Thoracic aorta (tissue), 2 donors: ENCODE results near the gene AMT. TPM values are rescaled to one million over a fixed set of nuclear protein-coding genes. Genes with fewer than 3 reads are reported as not detected.

ENCODE experiments used
- ATAC-seq: fragments of 150-250 bp; one replicate; pipeline ENCODE4 v1.8.0; 2017; ENCODE audit warnings: low read depth; ENCODE audit not compliant: insufficient number of reproducible peaks, low FRiP score
- DNase-seq: peaks from one replicate; pipeline ENCODE4 v3.0.0-alpha.2; 2020; ENCODE audit warnings: low spot score
- H3K27ac ChIP-seq, 2 donors: fragments of 200-600 bp; sonication (generic); 1 replicate in 1 of 2; 2 replicates in 1 of 2; pipeline ENCODE4 v1.5.1; 2016; ENCODE audit warnings: mild to moderate bottlenecking in 2 of 2, moderate library complexity in 2 of 2
- H3K27me3 ChIP-seq: fragments of 200-600 bp; sonication (generic); replicated peaks from 2 replicates; pipeline ENCODE4 v1.6.0; 2016; ENCODE audit warnings: mild to moderate bottlenecking; ENCODE audit not compliant: insufficient read depth
- H3K36me3 ChIP-seq: fragments of 200-600 bp; sonication (generic); one replicate; pipeline ENCODE4 v1.5.1; 2016
- H3K4me1 ChIP-seq, 2 donors: fragments of 200-600 bp; sonication (generic); 1 replicate in 1 of 2; 2 replicates in 1 of 2; pipeline versions ENCODE4 v1.5.1 to v1.6.0; 2016; ENCODE audit warnings: low read depth in 2 of 2, mild to moderate bottlenecking in 1 of 2; ENCODE audit not compliant: control insufficient read depth in 1 of 2
- H3K4me3 ChIP-seq: fragments of 200-600 bp; sonication (generic); 2 replicates; pipeline ENCODE4 v1.5.1; 2016; ENCODE audit warnings: mild to moderate bottlenecking
- H3K9me3 ChIP-seq: fragments of 200-600 bp; sonication (generic); 2 replicates; pipeline ENCODE4 v1.5.1; 2016
- total RNA-seq, 2 donors: library from RNA; depleted of rRNA; stranded (reverse); fragments of >200 nt; gene quantifications; one replicate each; pipeline versions ENCODE4 v1.1.0 to v1.2.3, GENCODE V29; 2016
- TF ChIP-seq, protein P1 (sequence below): fragments of 200-600 bp; sonication (generic); IDR thresholded peaks from one replicate; pipeline ENCODE4 v1.5.1; 2019; ENCODE audit warnings: antibody characterized with exemption

Gene AMT
- total RNA-seq, 2 donors from 2014 or later: 7.0 to 7.2 TPM

- Histone ChIP-seq H3K27ac (peak overlapping the region in 1 of 2 donors; percentile 87), H3K27me3 (no peaks in the 10 kb centered on the region), H3K4me1 (peaks cover 4 to 13% of the 10 kb centered on the region in 2 donors), H3K9me3 (no peaks in the 10 kb centered on the region), H3K4me3 (no peak overlapping the region), H3K36me3 (no peaks in the 10 kb centered on the region)
- ATAC-seq (no peak), DNase-seq (no peak)
- TF ChIP-seq, protein P1, sequence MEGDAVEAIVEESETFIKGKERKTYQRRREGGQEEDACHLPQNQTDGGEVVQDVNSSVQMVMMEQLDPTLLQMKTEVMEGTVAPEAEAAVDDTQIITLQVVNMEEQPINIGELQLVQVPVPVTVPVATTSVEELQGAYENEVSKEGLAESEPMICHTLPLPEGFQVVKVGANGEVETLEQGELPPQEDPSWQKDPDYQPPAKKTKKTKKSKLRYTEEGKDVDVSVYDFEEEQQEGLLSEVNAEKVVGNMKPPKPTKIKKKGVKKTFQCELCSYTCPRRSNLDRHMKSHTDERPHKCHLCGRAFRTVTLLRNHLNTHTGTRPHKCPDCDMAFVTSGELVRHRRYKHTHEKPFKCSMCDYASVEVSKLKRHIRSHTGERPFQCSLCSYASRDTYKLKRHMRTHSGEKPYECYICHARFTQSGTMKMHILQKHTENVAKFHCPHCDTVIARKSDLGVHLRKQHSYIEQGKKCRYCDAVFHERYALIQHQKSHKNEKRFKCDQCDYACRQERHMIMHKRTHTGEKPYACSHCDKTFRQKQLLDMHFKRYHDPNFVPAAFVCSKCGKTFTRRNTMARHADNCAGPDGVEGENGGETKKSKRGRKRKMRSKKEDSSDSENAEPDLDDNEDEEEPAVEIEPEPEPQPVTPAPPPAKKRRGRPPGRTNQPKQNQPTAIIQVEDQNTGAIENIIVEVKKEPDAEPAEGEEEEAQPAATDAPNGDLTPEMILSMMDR: no peak
Measured at GRCh38 chr3:49445391-49445790, 23.1 kb upstream of the AMT start.

DNA sequence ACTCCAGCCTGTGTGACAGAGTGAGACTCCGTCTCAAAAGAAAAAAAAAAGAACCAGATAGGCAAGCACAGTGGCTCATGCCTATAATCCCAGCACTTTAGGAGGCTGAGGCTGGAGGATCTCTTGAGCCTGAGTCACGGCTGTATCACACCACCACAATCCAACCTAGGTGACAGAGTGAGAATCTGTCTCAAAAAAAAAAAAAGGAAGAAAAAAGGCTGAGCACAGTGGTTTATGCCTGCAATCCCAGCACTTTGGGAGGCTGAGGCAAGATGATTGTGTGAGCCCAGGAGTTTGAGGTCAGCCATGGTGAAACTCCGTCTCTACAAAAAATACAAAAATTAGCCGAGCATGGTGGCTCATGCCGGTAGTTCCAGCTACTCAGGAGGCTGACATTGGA is 12.5 kb upstream of the AMT start:
- Histone ChIP-seq H3K27me3 (no peaks in the 10 kb centered on the region), H3K4me3 (no peak overlapping the region), H3K36me3 (no peaks in the 10 kb centered on the region), H3K27ac (no peak overlapping the region), H3K4me1 (peaks cover 0 to 3% of the 10 kb centered on the region in 2 donors), H3K9me3 (no peaks in the 10 kb centered on the region)
- ATAC-seq (no peak), DNase-seq (no peak)
- TF ChIP-seq, protein P1: no peak

- H3K27me3 ChIP-seq: no peaks in the 10 kb centered on the region
- TF ChIP-seq, protein P1: no peak
- peaks cover 10% of the 10 kb centered on the region for H3K36me3 ChIP-seq
- DNase-seq: no peak
- no peaks in the 10 kb centered on the region for H3K9me3 ChIP-seq
- no peak for ATAC-seq
- H3K4me3 ChIP-seq: peak overlapping the region; percentile 81
- H3K27ac ChIP-seq: peak overlapping the region; percentile 88 to 90
- H3K4me1 ChIP-seq: peaks cover 6 to 7% of the 10 kb centered on the region in 2 donors
Measured at GRCh38 chr3:49428752-49429080, 6.4 kb upstream of the AMT start.

GRCh38 chr3:49427586-49427985 is 5.3 kb upstream of the AMT start:
- Histone ChIP-seq H3K4me1 (peaks cover 7 to 8% of the 10 kb centered on the region in 2 donors), H3K27me3 (no peaks in the 10 kb centered on the region), H3K4me3 (no peak overlapping the region), H3K9me3 (no peaks in the 10 kb centered on the region), H3K36me3 (peaks cover 10% of the 10 kb centered on the region), H3K27ac (no peak overlapping the region)
- ATAC-seq (no peak), DNase-seq (no peak)
- TF ChIP-seq, protein P1: no peak

DNA sequence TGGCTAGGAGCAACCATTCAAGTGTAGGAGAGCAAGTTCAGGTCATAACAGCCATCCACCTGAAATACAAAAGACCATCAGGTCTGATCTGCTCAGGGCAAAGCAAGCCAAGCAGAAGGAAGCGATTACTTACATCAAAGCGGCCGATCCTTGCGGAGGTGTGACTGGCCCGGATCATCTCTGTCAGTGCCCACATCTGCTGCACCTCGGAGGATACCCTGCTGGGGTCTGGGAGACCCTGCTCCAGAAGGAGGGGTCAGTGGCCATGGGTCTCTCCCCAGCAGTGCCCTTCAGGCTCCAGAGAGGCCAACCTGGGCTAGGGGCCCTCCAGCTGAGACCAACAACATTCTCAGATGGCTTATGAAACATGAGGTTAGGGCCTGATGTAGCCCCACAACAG is 2.5 kb upstream of the AMT start:
- ATAC-seq (no peak), DNase-seq (no peak)
- no peak overlapping the region for H3K27ac ChIP-seq
- peaks cover 7% of the 10 kb centered on the region in 2 donors for H3K4me1 ChIP-seq
- H3K9me3 ChIP-seq: no peaks in the 10 kb centered on the region
- H3K4me3 ChIP-seq: no peak overlapping the region
- TF ChIP-seq, protein P1: no peak
- H3K36me3 ChIP-seq: peaks cover 10% of the 10 kb centered on the region
- H3K27me3 ChIP-seq: no peaks in the 10 kb centered on the region
